Stimulated activated CD8-positive, alpha-beta memory T cell treated with anti-CD3 and anti-CD28 coated beads, Interleukin-7, amount 100 ng/mL, for 1 hour (primary cell): Measurements from ENCODE around the gene TRAPPC11.

Experiments used
- DNase-seq, 2 donors: peaks; one replicate each; pipeline ENCODE4 v3.0.0-alpha.2; 2020; ENCODE audit warnings: low read depth in 2 of 2

Gene TRAPPC11

GRCh38 chr4:183637461-183637860 lies 21.6 kb upstream of the TRAPPC11 start:
- no peak for DNase-seq

GRCh38 chr4:183638436-183638835 lies 20.7 kb upstream of the TRAPPC11 start:
- DNase-seq: no peak

- DNase-seq: no peak
Observed at GRCh38 chr4:183639291-183639690, 19.8 kb upstream of the TRAPPC11 start.

GRCh38 chr4:183645326-183645725 lies 13.8 kb upstream of the TRAPPC11 start:
- no peak for DNase-seq

- DNase-seq: no peak
Observed at GRCh38 chr4:183657564-183657963, 1.5 kb upstream of the TRAPPC11 start.

- peak in 1 of 2 donors; percentile 1 for DNase-seq
Observed at GRCh38 chr4:183658362-183659028, 598 bp upstream of the TRAPPC11 start.

GRCh38 chr4:183659872-183660242 lies 764 bp downstream of the TRAPPC11 start:
- DNase-seq: no peak

GRCh38 chr4:183666088-183666487 lies 7.0 kb downstream of the TRAPPC11 start:
- no peak for DNase-seq

GRCh38 chr4:183670251-183670650 lies 11.2 kb downstream of the TRAPPC11 start:
- DNase-seq: no peak

- no peak for DNase-seq
Observed at GRCh38 chr4:183670960-183671555, 12.0 kb downstream of the TRAPPC11 start.

GRCh38 chr4:183674153-183674552 lies 15.1 kb downstream of the TRAPPC11 start:
- no peak for DNase-seq

GRCh38 chr4:183675625-183676024 lies 16.5 kb downstream of the TRAPPC11 start:
- DNase-seq: no peak

- DNase-seq: no peak
Observed at GRCh38 chr4:183681119-183681518, 22.0 kb downstream of the TRAPPC11 start.

GRCh38 chr4:183686461-183686860 lies 27.4 kb downstream of the TRAPPC11 start:
- DNase-seq: no peak

GRCh38 chr4:183688216-183688615 lies 29.1 kb downstream of the TRAPPC11 start:
- DNase-seq: no peak

- DNase-seq: no peak
Observed at GRCh38 chr4:183691006-183691405, 31.9 kb downstream of the TRAPPC11 start.

- DNase-seq: no peak
Observed at GRCh38 chr4:183691897-183692296, 32.8 kb downstream of the TRAPPC11 start.

- no peak for DNase-seq
Observed at GRCh38 chr4:183698909-183699308, 39.8 kb downstream of the TRAPPC11 start.

GRCh38 chr4:183700407-183700806 lies 41.3 kb downstream of the TRAPPC11 start:
- no peak for DNase-seq

GRCh38 chr4:183702492-183702891 lies 43.4 kb downstream of the TRAPPC11 start:
- DNase-seq: no peak

- no peak for DNase-seq
Observed at GRCh38 chr4:183714626-183715025, 55.5 kb downstream of the TRAPPC11 start.

GRCh38 chr4:183716302-183716701 lies 57.2 kb downstream of the TRAPPC11 start:
- no peak for DNase-seq

GRCh38 chr4:183718876-183719275 lies 59.8 kb downstream of the TRAPPC11 start:
- no peak for DNase-seq
